HG02885 (cell line): ENCODE data around the gene NCAPD2.
"Not testable (repeated sequence)": the region's sequence is repeated elsewhere in the genome, so short reads cannot be mapped to it uniquely, and the experiment has no call there.

Source experiments
- ATAC-seq: cut with Tn5 transposase; IDR thresholded peaks from one replicate; pipeline ENCODE4 v1.9.1; 2021; ENCODE audit warnings: mild to moderate bottlenecking; ENCODE audit not compliant: unreplicated experiment, poor library complexity

The NCAPD2 gene

GRCh38 chr12:6532051-6532926 lies 38.4 kb downstream of the NCAPD2 start:
- peak; percentile 20 for ATAC-seq

- ATAC-seq = peak; percentile 13
These were observed 39.2 kb downstream of the NCAPD2 start for GRCh38 chr12:6532927-6533652.

- ATAC-seq = peak; percentile 4
These were observed 39.7 kb downstream of the NCAPD2 start for GRCh38 chr12:6533653-6533922.

DNA sequence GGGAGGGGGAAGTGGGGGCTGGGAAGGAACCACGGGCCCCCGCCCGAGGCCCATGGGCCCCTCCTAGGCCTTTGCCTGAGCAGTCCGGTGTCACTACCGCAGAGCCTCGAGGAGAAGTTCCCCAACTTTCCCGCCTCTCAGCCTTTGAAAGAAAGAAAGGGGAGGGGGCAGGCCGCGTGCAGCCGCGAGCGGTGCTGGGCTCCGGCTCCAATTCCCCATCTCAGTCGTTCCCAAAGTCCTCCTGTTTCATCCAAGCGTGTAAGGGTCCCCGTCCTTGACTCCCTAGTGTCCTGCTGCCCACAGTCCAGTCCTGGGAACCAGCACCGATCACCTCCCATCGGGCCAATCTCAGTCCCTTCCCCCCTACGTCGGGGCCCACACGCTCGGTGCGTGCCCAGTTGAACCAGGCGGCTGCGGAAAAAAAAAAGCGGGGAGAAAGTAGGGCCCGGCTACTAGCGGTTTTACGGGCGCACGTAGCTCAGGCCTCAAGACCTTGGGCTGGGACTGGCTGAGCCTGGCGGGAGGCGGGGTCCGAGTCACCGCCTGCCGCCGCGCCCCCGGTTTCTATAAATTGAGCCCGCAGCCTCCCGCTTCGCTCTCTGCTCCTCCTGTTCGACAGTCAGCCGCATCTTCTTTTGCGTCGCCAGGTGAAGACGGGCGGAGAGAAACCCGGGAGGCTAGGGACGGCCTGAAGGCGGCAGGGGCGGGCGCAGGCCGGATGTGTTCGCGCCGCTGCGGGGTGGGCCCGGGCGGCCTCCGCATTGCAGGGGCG lies 40.2 kb downstream of the NCAPD2 start, which contains the start of gene GAPDH:
TSS of gene GAPDH (plus strand) at position 595 of the 772 bp plus-strand sequence. CDS start 316 bp downstream, outside the sequence.
- peak; percentile 62 for ATAC-seq

GRCh38 chr12:6534695-6534944 lies 40.7 kb downstream of the NCAPD2 start:
- no peak for ATAC-seq

GRCh38 chr12:6534945-6535696 lies 41.2 kb downstream of the NCAPD2 start:
- ATAC-seq = peak; percentile 8

- no peak for ATAC-seq
These were observed 41.7 kb downstream of the NCAPD2 start for GRCh38 chr12:6535697-6535946.

DNA sequence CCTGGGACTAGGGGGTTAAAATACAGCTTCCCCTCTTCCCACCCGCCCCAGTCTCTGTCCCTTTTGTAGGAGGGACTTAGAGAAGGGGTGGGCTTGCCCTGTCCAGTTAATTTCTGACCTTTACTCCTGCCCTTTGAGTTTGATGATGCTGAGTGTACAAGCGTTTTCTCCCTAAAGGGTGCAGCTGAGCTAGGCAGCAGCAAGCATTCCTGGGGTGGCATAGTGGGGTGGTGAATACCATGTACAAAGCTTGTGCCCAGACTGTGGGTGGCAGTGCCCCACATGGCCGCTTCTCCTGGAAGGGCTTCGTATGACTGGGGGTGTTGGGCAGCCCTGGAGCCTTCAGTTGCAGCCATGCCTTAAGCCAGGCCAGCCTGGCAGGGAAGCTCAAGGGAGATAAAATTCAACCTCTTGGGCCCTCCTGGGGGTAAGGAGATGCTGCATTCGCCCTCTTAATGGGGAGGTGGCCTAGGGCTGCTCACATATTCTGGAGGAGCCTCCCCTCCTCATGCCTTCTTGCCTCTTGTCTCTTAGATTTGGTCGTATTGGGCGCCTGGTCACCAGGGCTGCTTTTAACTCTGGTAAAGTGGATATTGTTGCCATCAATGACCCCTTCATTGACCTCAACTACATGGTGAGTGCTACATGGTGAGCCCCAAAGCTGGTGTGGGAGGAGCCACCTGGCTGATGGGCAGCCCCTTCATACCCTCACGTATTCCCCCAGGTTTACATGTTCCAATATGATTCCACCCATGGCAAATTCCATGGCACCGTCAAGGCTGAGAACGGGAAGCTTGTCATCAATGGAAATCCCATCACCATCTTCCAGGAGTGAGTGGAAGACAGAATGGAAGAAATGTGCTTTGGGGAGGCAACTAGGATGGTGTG lies 42.3 kb downstream of the NCAPD2 start:
- no peak for ATAC-seq

- no peak for ATAC-seq
These were observed 43.1 kb downstream of the NCAPD2 start for GRCh38 chr12:6536894-6537579.

- ATAC-seq = not testable (repeated sequence)
These were observed 43.9 kb downstream of the NCAPD2 start for GRCh38 chr12:6537580-6538419.

GRCh38 chr12:6538420-6539313 lies 44.8 kb downstream of the NCAPD2 start:
- no peak for ATAC-seq

- no peak for ATAC-seq
These were observed 45.4 kb downstream of the NCAPD2 start for GRCh38 chr12:6539314-6539682.

DNA sequence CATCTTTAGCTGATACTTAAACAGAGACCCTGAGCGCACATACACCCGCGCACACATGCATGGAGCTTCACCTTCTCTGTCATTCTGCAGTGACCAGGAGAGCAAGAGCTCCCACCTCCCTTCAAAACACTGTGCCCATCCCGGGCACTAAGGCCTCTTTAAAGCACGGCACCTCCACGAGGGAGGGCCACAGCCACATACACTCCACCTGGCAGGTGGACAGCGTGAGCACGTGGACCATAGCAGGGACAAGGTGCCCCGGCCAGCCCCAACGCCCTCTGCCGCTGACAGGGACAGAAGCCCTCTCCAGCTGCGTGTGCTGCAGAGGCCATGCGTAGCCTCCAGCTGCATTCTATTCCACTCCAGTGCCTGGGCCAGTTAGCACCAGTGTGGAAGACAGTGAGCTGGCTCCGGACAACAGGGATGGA lies 45.8 kb downstream of the NCAPD2 start:
- no peak for ATAC-seq

DNA sequence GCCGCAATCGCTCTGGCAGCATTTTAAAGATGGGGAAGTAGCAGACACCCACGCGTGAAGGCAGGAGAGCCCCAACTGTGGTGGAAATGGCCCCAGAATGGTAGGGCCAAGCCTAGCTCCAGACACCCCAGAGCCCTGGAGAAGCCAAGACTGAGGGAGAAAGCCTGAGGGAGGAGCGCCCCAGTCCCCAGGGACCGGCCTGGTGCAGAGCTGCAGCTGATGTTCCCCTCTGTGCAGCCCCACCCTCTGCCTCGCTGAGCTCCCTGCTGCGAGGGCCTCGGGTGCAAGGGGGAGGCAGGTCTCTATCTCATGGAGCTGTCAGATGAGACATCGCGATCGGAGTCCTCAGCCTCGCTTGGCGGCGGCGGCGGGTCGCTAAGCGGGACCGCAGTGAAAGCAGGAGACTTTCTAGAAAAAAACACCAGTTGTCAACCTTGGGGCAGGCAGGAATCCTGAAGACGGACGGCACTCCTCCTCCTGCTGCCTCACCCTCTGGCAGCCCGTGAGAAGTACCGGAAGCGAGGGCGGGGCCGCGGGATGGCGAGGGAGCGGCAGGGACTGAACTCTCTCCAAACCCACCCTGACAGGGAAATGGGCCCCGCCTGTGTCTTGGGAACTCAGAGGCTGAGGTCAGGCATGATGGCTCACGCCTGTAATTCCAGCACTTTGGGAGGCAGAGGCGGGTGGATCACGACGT lies 46.4 kb downstream of the NCAPD2 start:
- no peak for ATAC-seq

GRCh38 chr12:6541371-6542165 lies 47.7 kb downstream of the NCAPD2 start:
- ATAC-seq = no peak
